PC-9 (cell line): ENCODE results near the gene CCM2. TPM values are rescaled to one million over a fixed set of nuclear protein-coding genes. Genes with fewer than 3 reads are reported as not detected.
A peak's percentile ranks its signal among the peaks of the same experiment; 100 is the strongest.

Experiments
- BruUV-seq: library from RNA; stranded (reverse); fragments of 400-500 nt; replicated peaks from 2 replicates; lab custom pipeline; 2021; lab: Mats Ljungman, UMichigan
- CTCF ChIA-PET: fragments of 300-600 bp; sonication (Branson Sonifier 250); formaldehyde crosslinking; loops from one replicate; lab custom pipeline; 2022; ENCODE audit warnings: antibody characterized with exemption; lab: Charles Lee
- POLR2A ChIA-PET: fragments of 300-600 bp; sonication (Branson Sonifier 250); formaldehyde crosslinking; loops from one replicate; lab custom pipeline; 2022; ENCODE audit warnings: antibody characterized with exemption; ENCODE audit not compliant: unreplicated experiment; lab: Charles Lee
- DNase-seq, 2 experiments: peaks; one replicate each; pipeline versions ENCODE4 v3.0.0 to v3.0.0-alpha.2; 2015 to 2022; ENCODE audit warnings: mixed read lengths in 1 of 2
- H2AFZ ChIP-seq: fragments of 200-600 bp; sonication (generic); 2 replicates; pipeline ENCODE4 v1.8.1; 2017; ENCODE audit warnings: antibody characterized with exemption
- H3F3A ChIP-seq: fragments of 200-600 bp; sonication (generic); 2 replicates; pipeline ENCODE4 v1.8.1; 2017; ENCODE audit warnings: antibody characterized with exemption, mild to moderate bottlenecking, low read depth; ENCODE audit not compliant: insufficient read depth
- H3K27ac ChIP-seq: fragments of 200-600 bp; sonication (generic); 2 replicates; pipeline ENCODE4 v1.6.1; 2016; ENCODE audit warnings: mixed run types
- H3K27me3 ChIP-seq: fragments of 200-600 bp; sonication (generic); 2 replicates; pipeline ENCODE4 v1.6.1; 2016; ENCODE audit warnings: low read depth, mixed run types; ENCODE audit not compliant: insufficient read depth
- H3K36me3 ChIP-seq: fragments of 200-600 bp; sonication (generic); 2 replicates; pipeline ENCODE4 v1.6.1; 2016; ENCODE audit warnings: low read depth, mixed run types
- H3K4me1 ChIP-seq: fragments of 200-600 bp; sonication (generic); replicated peaks from 2 replicates; pipeline ENCODE4 v1.6.1; 2016; ENCODE audit warnings: mixed run types; ENCODE audit not compliant: insufficient read depth
- H3K4me2 ChIP-seq: fragments of 200-600 bp; sonication (generic); 2 replicates; pipeline ENCODE4 v1.6.1; 2017; ENCODE audit warnings: mixed run types
- H3K4me3 ChIP-seq: fragments of 200-600 bp; sonication (generic); 2 replicates; pipeline ENCODE4 v1.6.1; 2016; ENCODE audit warnings: mixed run types
- H3K79me2 ChIP-seq: fragments of 200-600 bp; sonication (generic); 2 replicates; pipeline ENCODE4 v1.6.1; 2017; ENCODE audit warnings: low read depth, mixed run types
- H3K9me2 ChIP-seq: fragments of 200-600 bp; sonication (generic); 2 replicates; pipeline ENCODE4 v1.8.1; 2017; ENCODE audit warnings: mild to moderate bottlenecking; ENCODE audit not compliant: insufficient read depth
- H3K9me3 ChIP-seq: fragments of 200-600 bp; sonication (generic); 2 replicates; pipeline ENCODE4 v1.8.1; 2016; ENCODE audit warnings: low read depth; ENCODE audit not compliant: insufficient read depth
- H4K20me1 ChIP-seq: fragments of 200-600 bp; sonication (generic); 2 replicates; pipeline ENCODE4 v1.8.1; 2017; ENCODE audit not compliant: insufficient read depth
- EZH2 ChIP-seq: fragments of 200-600 bp; sonication (generic); IDR thresholded peaks from 2 replicates; pipeline ENCODE4 v1.8.0; 2017; ENCODE audit warnings: antibody characterized with exemption, low read depth
- intact Hi-C: fragments of 100-400 bp; cut with micrococcal nuclease; formaldehyde crosslinking; loops from one replicate; pipeline ENCODE4 v1.10.0; 2022; ENCODE audit not compliant: unreplicated experiment
- total RNA-seq: library from RNA; stranded (reverse); gene quantifications from 2 replicates; pipeline ENCODE4 v1.2.3, GENCODE V29; 2021
- TF ChIP-seq, protein P1 (sequence below): fragments of 200-600 bp; sonication (generic); conservative IDR thresholded peaks from 2 replicates; pipeline ENCODE4 v1.6.1; 2017; ENCODE audit warnings: mixed run types, antibody characterized with exemption, mild to moderate bottlenecking, moderate library complexity

The CCM2 gene
- total RNA-seq, 1 experiment from 2014 or later, result 54.2 TPM

DNA sequence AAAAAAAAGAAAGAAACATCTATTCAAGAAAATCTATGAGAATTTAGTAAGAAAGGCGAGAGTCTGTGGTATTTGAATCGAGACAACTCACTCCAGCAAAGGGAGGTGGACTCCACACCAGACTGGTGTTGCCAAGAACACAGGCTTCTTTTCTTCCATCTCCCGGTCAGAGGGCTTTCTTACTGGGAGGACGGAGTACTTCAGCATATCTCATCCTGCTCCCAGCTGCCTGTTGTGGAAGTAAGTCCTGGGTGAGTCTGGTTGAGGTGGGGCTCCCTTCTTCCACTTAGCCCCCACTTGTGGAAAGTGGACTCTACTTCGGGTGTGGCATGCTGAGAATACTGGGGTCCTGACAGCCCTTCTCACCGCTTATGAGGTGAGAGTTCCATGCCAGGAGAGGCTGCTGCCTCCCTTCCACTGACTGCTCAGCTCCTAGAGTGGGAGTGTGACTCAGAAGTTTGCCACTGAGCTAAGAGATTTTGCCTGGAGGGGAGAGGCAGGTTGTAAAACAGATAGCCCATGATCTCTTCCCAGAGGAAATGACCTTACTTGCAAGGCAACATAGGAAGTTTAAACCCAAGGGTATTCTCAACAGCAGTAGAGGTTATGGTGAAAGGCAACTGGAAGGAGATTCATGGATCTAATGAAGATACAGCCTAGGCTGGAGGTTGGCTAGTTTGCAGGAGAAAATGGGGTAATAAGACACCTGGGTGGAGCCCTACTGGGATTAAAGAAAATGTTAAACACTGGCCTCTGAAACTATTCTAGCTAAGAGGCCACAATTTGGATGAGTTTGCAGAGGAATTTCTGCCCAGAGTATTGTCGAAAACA, 92.3 kb downstream of the CCM2 start:
- no peaks in the 10 kb centered on the region for H3K9me2 ChIP-seq
- no peaks in the 10 kb centered on the region for H4K20me1 ChIP-seq
- peaks cover 28% of the 10 kb centered on the region for H3F3A ChIP-seq
- H3K27me3 ChIP-seq, result no peaks in the 10 kb centered on the region
- POLR2A ChIA-PET, result interaction anchor here (0.5 to 1.0 kb wide), 3 partner anchors 19 to 208 kb away, joined by 3 to 6 read pairs (median 3); partner anchors contain the start of gene TBRG4
- H3K4me3 ChIP-seq, result no peak overlapping the region
- CTCF ChIA-PET, result interaction anchor here (0.6 to 0.7 kb wide), 2 partner anchors 119 to 263 kb away, joined by 4 to 5 read pairs; no protein-coding TSS in a partner anchor
- H3K79me2 ChIP-seq, result no peaks in the 10 kb centered on the region
- peak overlapping the region; percentile 21 for H3K4me2 ChIP-seq
- H2AFZ ChIP-seq, result no peak overlapping the region
- TF ChIP-seq, protein P1, sequence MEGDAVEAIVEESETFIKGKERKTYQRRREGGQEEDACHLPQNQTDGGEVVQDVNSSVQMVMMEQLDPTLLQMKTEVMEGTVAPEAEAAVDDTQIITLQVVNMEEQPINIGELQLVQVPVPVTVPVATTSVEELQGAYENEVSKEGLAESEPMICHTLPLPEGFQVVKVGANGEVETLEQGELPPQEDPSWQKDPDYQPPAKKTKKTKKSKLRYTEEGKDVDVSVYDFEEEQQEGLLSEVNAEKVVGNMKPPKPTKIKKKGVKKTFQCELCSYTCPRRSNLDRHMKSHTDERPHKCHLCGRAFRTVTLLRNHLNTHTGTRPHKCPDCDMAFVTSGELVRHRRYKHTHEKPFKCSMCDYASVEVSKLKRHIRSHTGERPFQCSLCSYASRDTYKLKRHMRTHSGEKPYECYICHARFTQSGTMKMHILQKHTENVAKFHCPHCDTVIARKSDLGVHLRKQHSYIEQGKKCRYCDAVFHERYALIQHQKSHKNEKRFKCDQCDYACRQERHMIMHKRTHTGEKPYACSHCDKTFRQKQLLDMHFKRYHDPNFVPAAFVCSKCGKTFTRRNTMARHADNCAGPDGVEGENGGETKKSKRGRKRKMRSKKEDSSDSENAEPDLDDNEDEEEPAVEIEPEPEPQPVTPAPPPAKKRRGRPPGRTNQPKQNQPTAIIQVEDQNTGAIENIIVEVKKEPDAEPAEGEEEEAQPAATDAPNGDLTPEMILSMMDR, result no peak
- no peak for TF ChIP-seq EZH2
- peak; percentile 51 to 75 for DNase-seq
- H3K4me1 ChIP-seq, result peaks cover 21% of the 10 kb centered on the region
- H3K9me3 ChIP-seq, result no peaks in the 10 kb centered on the region
- no TSS peak for BruUV-seq
- intact Hi-C loops, result loop anchor here (5.0 kb wide), 1 partner anchor 45 kb away; no protein-coding TSS in a partner anchor
- H3K27ac ChIP-seq, result peak overlapping the region; percentile 32
- H3K36me3 ChIP-seq, result no peaks in the 10 kb centered on the region

DNA sequence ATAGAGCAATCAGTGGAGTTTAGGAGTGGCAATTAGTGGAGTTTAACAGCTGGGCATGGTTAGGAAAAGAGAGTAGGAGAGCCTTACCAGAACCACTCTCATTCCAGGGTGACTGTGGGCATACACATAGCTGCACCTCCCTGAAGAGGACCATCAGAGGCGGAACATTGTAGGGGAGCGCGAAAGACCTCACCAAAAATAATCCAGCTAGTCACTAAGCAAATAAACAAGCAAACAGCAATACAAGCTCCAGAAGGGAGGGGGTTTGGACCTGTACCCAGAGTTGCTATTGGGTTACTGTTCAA, 92.9 kb downstream of the CCM2 start:
- Histone ChIP-seq H2AFZ (no peak overlapping the region), H3K4me1 (peaks cover 21% of the 10 kb centered on the region), H3K4me3 (no peak overlapping the region), H3K79me2 (no peaks in the 10 kb centered on the region), H3K27me3 (no peaks in the 10 kb centered on the region), H3K4me2 (peak overlapping the region; percentile 21), H3K36me3 (no peaks in the 10 kb centered on the region), H3K27ac (peak overlapping the region; percentile 32), H3K9me2 (no peaks in the 10 kb centered on the region), H3F3A (peaks cover 33% of the 10 kb centered on the region), H3K9me3 (no peaks in the 10 kb centered on the region), H4K20me1 (no peaks in the 10 kb centered on the region)
- TF ChIP-seq, protein P1, result no peak
- no peak for TF ChIP-seq EZH2
- intact Hi-C loops, result loop anchor here (5.0 kb wide), 1 partner anchor 46 kb away; no protein-coding TSS in a partner anchor
- no peak for DNase-seq
- POLR2A ChIA-PET, result interaction anchor here (0.5 to 1.0 kb wide), 3 partner anchors 19 to 209 kb away, joined by 3 to 6 read pairs (median 3); partner anchors contain the start of gene TBRG4
- no TSS peak for BruUV-seq
- CTCF ChIA-PET, result interaction anchor here (0.6 to 0.7 kb wide), 2 partner anchors 119 to 263 kb away, joined by 4 to 5 read pairs; no protein-coding TSS in a partner anchor

DNA sequence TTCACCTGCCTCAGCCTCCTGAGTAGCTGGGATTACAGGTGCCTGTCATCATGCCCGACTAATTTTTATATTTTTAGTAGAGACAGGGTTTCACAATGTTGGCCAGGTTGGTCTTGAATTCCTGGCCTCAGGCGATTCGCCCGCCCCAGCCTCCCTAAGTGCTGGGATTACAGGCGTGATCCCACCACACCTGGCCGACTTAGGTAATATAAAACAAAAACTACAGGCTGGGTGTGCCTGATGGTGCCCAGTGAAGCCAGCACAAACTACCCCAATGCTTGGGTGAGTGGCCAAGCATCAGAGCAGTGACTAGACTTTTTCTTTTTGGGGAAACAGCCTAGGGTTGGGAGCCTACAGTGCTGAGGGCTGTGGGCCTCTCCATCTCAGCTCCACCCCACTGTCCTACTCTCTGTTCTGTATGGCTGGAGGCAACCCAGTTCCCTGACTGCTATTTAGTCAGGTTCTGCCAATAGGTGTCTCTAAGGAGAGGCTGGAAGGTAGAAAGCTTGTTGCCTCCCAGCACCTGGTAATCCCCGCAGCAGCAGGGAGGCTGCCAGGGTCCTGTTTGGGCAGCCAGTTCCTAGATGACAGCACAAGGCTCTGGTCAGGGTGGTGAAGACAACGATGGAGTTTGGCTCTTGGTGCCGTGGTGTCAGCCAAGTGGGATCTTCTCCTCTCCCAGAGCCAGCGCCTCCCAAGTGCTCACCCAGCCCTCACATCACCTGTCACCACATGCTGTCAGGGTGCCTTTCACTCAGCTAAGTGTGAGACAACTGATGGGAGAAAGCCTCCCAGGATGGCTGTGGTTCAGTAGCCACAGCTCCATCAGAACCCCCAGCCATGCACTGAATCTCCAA, 99.2 kb downstream of the CCM2 start:
- Histone ChIP-seq H4K20me1 (peaks cover 37% of the 10 kb centered on the region), H3K4me3 (no peak overlapping the region), H2AFZ (no peak overlapping the region), H3K9me2 (no peaks in the 10 kb centered on the region), H3K9me3 (no peaks in the 10 kb centered on the region), H3K36me3 (peaks cover 29% of the 10 kb centered on the region), H3K4me1 (no peaks in the 10 kb centered on the region), H3F3A (peaks cover 51% of the 10 kb centered on the region), H3K27ac (peak overlapping the region; percentile 31; the same call in 1 of the 2 replicates), H3K4me2 (no peak overlapping the region), H3K79me2 (no peaks in the 10 kb centered on the region), H3K27me3 (no peaks in the 10 kb centered on the region)
- ChIA-PET CTCF (no interaction called here), POLR2A (interaction anchor here (0.7 kb wide), 2 partner anchors 105 to 518 kb away, joined by 3 to 4 read pairs; no protein-coding TSS in a partner anchor)
- intact Hi-C loops, result no loop called here
- no peak for DNase-seq
- TF ChIP-seq, protein P1, result no peak
- TF ChIP-seq EZH2, result no peak
- BruUV-seq, result no TSS peak
